Mesendoderm (in vitro differentiated cells): ENCODE results near the gene CHCHD6.
A peak's percentile ranks its signal among the peaks of the same experiment; 100 is the strongest.

Experiments
- DNase-seq: peaks from one replicate; pipeline ENCODE4 v3.0.0; 2013
- H2AK5ac ChIP-seq: 2 replicates; pipeline ENCODE4 v1.6.1; 2013; ENCODE audit warnings: low read length, inconsistent platforms
- H2BK120ac ChIP-seq: 2 replicates; pipeline ENCODE4 v1.6.1; 2013; ENCODE audit warnings: low read depth, mild to moderate bottlenecking, low read length, moderate library complexity, mixed read lengths
- H2BK15ac ChIP-seq: replicated peaks from 2 replicates; pipeline ENCODE4 v1.6.1; 2013; ENCODE audit warnings: low read depth, mild to moderate bottlenecking, moderate library complexity
- H2BK5ac ChIP-seq: 2 replicates; pipeline ENCODE4 v1.6.1; 2013; ENCODE audit warnings: low read length, inconsistent platforms
- H3K18ac ChIP-seq: 2 replicates; pipeline ENCODE4 v1.6.1; 2013; ENCODE audit warnings: mild to moderate bottlenecking, low read length, mixed read lengths
- H3K23ac ChIP-seq: one replicate; pipeline ENCODE4 v1.6.1; 2013; ENCODE audit warnings: low read length
- H3K27ac ChIP-seq: 2 replicates; pipeline ENCODE4 v1.5.1; 2013; ENCODE audit warnings: low read depth, mild to moderate bottlenecking, inconsistent platforms, low read length, moderate library complexity
- H3K27me3 ChIP-seq: 2 replicates; pipeline ENCODE4 v1.6.1; 2013; ENCODE audit warnings: low read length, control low read depth, mild to moderate bottlenecking, inconsistent platforms; ENCODE audit not compliant: insufficient read depth, poor library complexity
- H3K36me3 ChIP-seq: 2 replicates; pipeline ENCODE4 v1.6.1; 2013; ENCODE audit warnings: low read length, inconsistent platforms; ENCODE audit not compliant: control insufficient read depth, insufficient read depth
- H3K4ac ChIP-seq: one replicate; pipeline ENCODE4 v1.6.1; 2013; ENCODE audit warnings: low read depth, mild to moderate bottlenecking, low read length, moderate library complexity
- H3K4me1 ChIP-seq: 2 replicates; pipeline ENCODE4 v1.6.1; 2013; ENCODE audit warnings: low read depth, low read length, inconsistent platforms; ENCODE audit not compliant: control insufficient read depth
- H3K4me2 ChIP-seq: 2 replicates; pipeline ENCODE4 v1.6.1; 2013; ENCODE audit warnings: low read length
- H3K4me3 ChIP-seq: 2 replicates; pipeline ENCODE4 v1.5.1; 2013; ENCODE audit warnings: mild to moderate bottlenecking, low read length
- H3K56ac ChIP-seq: one replicate; pipeline ENCODE4 v1.6.1; 2013; ENCODE audit warnings: low read length
- H3K79me1 ChIP-seq: 2 replicates; pipeline ENCODE4 v1.6.1; 2013; ENCODE audit warnings: low read length, inconsistent platforms
- H3K79me2 ChIP-seq: 2 replicates; pipeline ENCODE4 v1.6.1; 2013; ENCODE audit warnings: mild to moderate bottlenecking, low read length; ENCODE audit not compliant: control insufficient read depth, insufficient read depth
- H3K9ac ChIP-seq: 2 replicates; pipeline ENCODE4 v1.6.1; 2013; ENCODE audit warnings: low read length, inconsistent platforms
- H4K5ac ChIP-seq: one replicate; pipeline ENCODE4 v1.6.1; 2013; ENCODE audit warnings: low read length
- H4K8ac ChIP-seq: one replicate; pipeline ENCODE4 v1.6.1; 2013; ENCODE audit warnings: low read depth, mild to moderate bottlenecking, control low read depth, low read length, moderate library complexity
- WGBS: extraction: QIAGEN DNeasy Blood & Tissue Kit; methylation state at CpG from one replicate; pipeline ENCODE4 v1.1.7; 2013; ENCODE audit warnings: low lambda C conversion rate, missing lambda C conversion rate; ENCODE audit not compliant: insufficient coverage; ENCODE audit errors: extremely low coverage; 5-methylcytosine and 5-hydroxymethylcytosine counted together

Gene CHCHD6

GRCh38 chr3:126957776-126958637 lies 254.0 kb downstream of the CHCHD6 start:
- H2AK5ac ChIP-seq, result no peak overlapping the region
- no peak overlapping the region for H3K27ac ChIP-seq
- no peak overlapping the region for H3K9ac ChIP-seq
- no peak overlapping the region for H2BK120ac ChIP-seq
- no peak overlapping the region for H3K23ac ChIP-seq
- H4K8ac ChIP-seq, result no peak overlapping the region
- no peak overlapping the region for H3K18ac ChIP-seq
- H3K79me2 ChIP-seq, result no peaks in the 10 kb centered on the region
- no peak overlapping the region for H2BK5ac ChIP-seq
- H3K56ac ChIP-seq, result peak overlapping the region; percentile 34
- H3K4ac ChIP-seq, result no peak overlapping the region
- no peak overlapping the region for H3K4me2 ChIP-seq
- no peak overlapping the region for H4K5ac ChIP-seq
- H3K36me3 ChIP-seq, result no peaks in the 10 kb centered on the region
- DNase-seq, result no peak
- H3K27me3 ChIP-seq, result no peaks in the 10 kb centered on the region
- H3K79me1 ChIP-seq, result no peaks in the 10 kb centered on the region
- no peak overlapping the region for H2BK15ac ChIP-seq
- H3K4me1 ChIP-seq, result no peaks in the 10 kb centered on the region
- no peak overlapping the region for H3K4me3 ChIP-seq
- WGBS, result no CpG with 5 or more reads among the region's 14 CpGs

GRCh38 chr3:126958638-126959085 lies 254.6 kb downstream of the CHCHD6 start:
- Histone ChIP-seq H3K36me3 (no peaks in the 10 kb centered on the region), H2BK5ac (no peak overlapping the region), H3K27me3 (no peaks in the 10 kb centered on the region), H4K5ac (no peak overlapping the region), H2AK5ac (no peak overlapping the region), H3K56ac (no peak overlapping the region), H3K18ac (no peak overlapping the region), H3K4me2 (no peak overlapping the region), H3K79me1 (no peaks in the 10 kb centered on the region), H4K8ac (no peak overlapping the region), H3K4ac (no peak overlapping the region), H3K4me3 (no peak overlapping the region), H3K4me1 (no peaks in the 10 kb centered on the region), H3K79me2 (no peaks in the 10 kb centered on the region), H2BK120ac (no peak overlapping the region), H3K27ac (no peak overlapping the region), H2BK15ac (no peak overlapping the region), H3K9ac (no peak overlapping the region), H3K23ac (no peak overlapping the region)
- WGBS, result no CpG with 5 or more reads among the region's 10 CpGs
- no peak for DNase-seq

- no peak overlapping the region for H3K56ac ChIP-seq
- no peak overlapping the region for H3K4me2 ChIP-seq
- no peak overlapping the region for H3K4ac ChIP-seq
- H3K27ac ChIP-seq, result no peak overlapping the region
- DNase-seq, result no peak
- no peak overlapping the region for H3K4me3 ChIP-seq
- no peaks in the 10 kb centered on the region for H3K27me3 ChIP-seq
- H3K4me1 ChIP-seq, result no peaks in the 10 kb centered on the region
- H3K79me2 ChIP-seq, result no peaks in the 10 kb centered on the region
- no peak overlapping the region for H4K5ac ChIP-seq
- H3K18ac ChIP-seq, result no peak overlapping the region
- H3K23ac ChIP-seq, result no peak overlapping the region
- no peak overlapping the region for H2BK120ac ChIP-seq
- H3K9ac ChIP-seq, result no peak overlapping the region
- no peak overlapping the region for H2AK5ac ChIP-seq
- WGBS, result no CpG with 5 or more reads among the region's 10 CpGs
- no peaks in the 10 kb centered on the region for H3K79me1 ChIP-seq
- H2BK5ac ChIP-seq, result no peak overlapping the region
- H2BK15ac ChIP-seq, result no peak overlapping the region
- no peak overlapping the region for H4K8ac ChIP-seq
- no peaks in the 10 kb centered on the region for H3K36me3 ChIP-seq
These were observed 255.3 kb downstream of the CHCHD6 start for GRCh38 chr3:126959136-126959920.

- no peak overlapping the region for H2BK120ac ChIP-seq
- no peak overlapping the region for H3K56ac ChIP-seq
- H4K5ac ChIP-seq, result no peak overlapping the region
- WGBS, result no CpG with 5 or more reads among the region's 17 CpGs
- H3K79me2 ChIP-seq, result no peaks in the 10 kb centered on the region
- no peak overlapping the region for H3K4me3 ChIP-seq
- no peaks in the 10 kb centered on the region for H3K36me3 ChIP-seq
- no peak overlapping the region for H3K27ac ChIP-seq
- H3K4me1 ChIP-seq, result no peaks in the 10 kb centered on the region
- H3K9ac ChIP-seq, result no peak overlapping the region
- H2BK15ac ChIP-seq, result no peak overlapping the region
- H3K18ac ChIP-seq, result no peak overlapping the region
- H3K27me3 ChIP-seq, result no peaks in the 10 kb centered on the region
- no peak overlapping the region for H3K4me2 ChIP-seq
- no peaks in the 10 kb centered on the region for H3K79me1 ChIP-seq
- peak; percentile 68 for DNase-seq
- no peak overlapping the region for H2BK5ac ChIP-seq
- no peak overlapping the region for H4K8ac ChIP-seq
- H3K4ac ChIP-seq, result no peak overlapping the region
- no peak overlapping the region for H3K23ac ChIP-seq
- no peak overlapping the region for H2AK5ac ChIP-seq
These were observed 256.0 kb downstream of the CHCHD6 start for GRCh38 chr3:126959921-126960603.

- Histone ChIP-seq H3K36me3 (no peaks in the 10 kb centered on the region), H4K5ac (no peak overlapping the region), H3K27me3 (no peaks in the 10 kb centered on the region), H3K56ac (no peak overlapping the region), H3K4me2 (no peak overlapping the region), H2BK15ac (no peak overlapping the region), H3K27ac (no peak overlapping the region), H2AK5ac (no peak overlapping the region), H3K79me1 (no peaks in the 10 kb centered on the region), H4K8ac (no peak overlapping the region), H2BK120ac (no peak overlapping the region), H3K4ac (no peak overlapping the region), H2BK5ac (no peak overlapping the region), H3K4me3 (no peak overlapping the region), H3K18ac (no peak overlapping the region), H3K4me1 (no peaks in the 10 kb centered on the region), H3K23ac (no peak overlapping the region), H3K9ac (no peak overlapping the region), H3K79me2 (no peaks in the 10 kb centered on the region)
- WGBS, result no CpG with 5 or more reads among the region's 17 CpGs
- no peak for DNase-seq
These were observed 256.6 kb downstream of the CHCHD6 start for GRCh38 chr3:126960604-126960995.
